HFF-Myc (cell line): ENCODE data around the gene CAND2.
A peak's percentile ranks its signal among the peaks of the same experiment; 100 is the strongest.
"Not testable (repeated sequence)": the region's sequence is repeated elsewhere in the genome, so short reads cannot be mapped to it uniquely, and the experiment has no call there.

Experiments used
- DNase-seq: peaks from one replicate; pipeline ENCODE4 v3.0.0-alpha.2; 2011; ENCODE audit warnings: low read depth; ENCODE audit errors: extremely low read depth
- H3K4me3 ChIP-seq: replicated peaks from 2 replicates; pipeline ENCODE4 v1.5.1; 2011; ENCODE audit warnings: low read depth, mild to moderate bottlenecking, control low read depth, low read length
- TF ChIP-seq, protein P1 (sequence below): IDR thresholded peaks from 2 replicates; pipeline ENCODE4 v1.5.1; 2012; ENCODE audit warnings: mild to moderate bottlenecking, low read depth, low read length, control low read depth; ENCODE audit errors: missing control alignments

The CAND2 gene

GRCh38 chr3:12838179-12838965 is 41.9 kb downstream of the CAND2 start:
- DNase-seq = no peak
- TF ChIP-seq, protein P1, sequence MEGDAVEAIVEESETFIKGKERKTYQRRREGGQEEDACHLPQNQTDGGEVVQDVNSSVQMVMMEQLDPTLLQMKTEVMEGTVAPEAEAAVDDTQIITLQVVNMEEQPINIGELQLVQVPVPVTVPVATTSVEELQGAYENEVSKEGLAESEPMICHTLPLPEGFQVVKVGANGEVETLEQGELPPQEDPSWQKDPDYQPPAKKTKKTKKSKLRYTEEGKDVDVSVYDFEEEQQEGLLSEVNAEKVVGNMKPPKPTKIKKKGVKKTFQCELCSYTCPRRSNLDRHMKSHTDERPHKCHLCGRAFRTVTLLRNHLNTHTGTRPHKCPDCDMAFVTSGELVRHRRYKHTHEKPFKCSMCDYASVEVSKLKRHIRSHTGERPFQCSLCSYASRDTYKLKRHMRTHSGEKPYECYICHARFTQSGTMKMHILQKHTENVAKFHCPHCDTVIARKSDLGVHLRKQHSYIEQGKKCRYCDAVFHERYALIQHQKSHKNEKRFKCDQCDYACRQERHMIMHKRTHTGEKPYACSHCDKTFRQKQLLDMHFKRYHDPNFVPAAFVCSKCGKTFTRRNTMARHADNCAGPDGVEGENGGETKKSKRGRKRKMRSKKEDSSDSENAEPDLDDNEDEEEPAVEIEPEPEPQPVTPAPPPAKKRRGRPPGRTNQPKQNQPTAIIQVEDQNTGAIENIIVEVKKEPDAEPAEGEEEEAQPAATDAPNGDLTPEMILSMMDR = no peak
- H3K4me3 ChIP-seq = peak overlapping the region; percentile 79

GRCh38 chr3:12839156-12839946 is 42.9 kb downstream of the CAND2 start:
- no peak for DNase-seq
- peak overlapping the region; percentile 79 for H3K4me3 ChIP-seq
- TF ChIP-seq, protein P1 = no peak

GRCh38 chr3:12840148-12840547 is 43.7 kb downstream of the CAND2 start:
- not testable (repeated sequence) for DNase-seq
- peak overlapping the region; percentile 79 for H3K4me3 ChIP-seq

GRCh38 chr3:12840591-12841148 is 44.2 kb downstream of the CAND2 start:
- no peak for DNase-seq
- peak overlapping the region; percentile 79 for H3K4me3 ChIP-seq
- TF ChIP-seq, protein P1 = no peak

- peak within 1 kb of the TSS; percentile 79 for H3K4me3 ChIP-seq
- TF ChIP-seq, protein P1 = peak; percentile 72
Measured at GRCh38 chr3:12841149-12841969, 44.9 kb downstream of the CAND2 start, which contains the start of gene RPL32. Gene RPL32 (minus strand): TSS chr3:12841565. CDS start chr3:12840237, 1,328 bp downstream.

DNA sequence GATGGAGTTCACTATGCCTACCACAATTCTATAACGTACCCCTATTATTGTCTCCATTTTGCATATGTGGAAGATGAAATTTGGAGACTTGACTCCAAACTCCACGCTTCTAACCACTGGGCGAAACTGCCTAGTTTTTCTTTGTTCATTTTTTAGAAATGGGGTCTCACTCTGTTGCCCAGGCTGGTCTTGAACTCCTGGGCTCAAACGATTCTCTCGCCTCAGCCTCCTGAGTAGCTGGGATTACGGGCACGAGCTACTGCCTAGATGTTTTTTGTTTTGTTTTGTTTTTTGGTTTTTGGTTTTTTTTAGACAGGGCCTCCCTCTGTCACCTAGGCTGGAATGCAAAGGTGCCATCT is 45.5 kb downstream of the CAND2 start:
- TF ChIP-seq, protein P1 = no peak
- no peak for DNase-seq
- no peak overlapping the region for H3K4me3 ChIP-seq

More at GRCh38 chr3:12841149-12841969, 44.9 kb downstream of the CAND2 start, which contains the start of gene RPL32:
- peak; percentile 92 for DNase-seq
